Measurements from ENCODE around the gene NR3C2. TPM values are rescaled to one million over a fixed set of nuclear protein-coding genes. Genes with fewer than 3 reads are reported as not detected.

The NR3C2 gene
- total and polyA plus RNA-seq, 4 donors = 2.0 to 11.5 (median 3.2) TPM

DNA sequence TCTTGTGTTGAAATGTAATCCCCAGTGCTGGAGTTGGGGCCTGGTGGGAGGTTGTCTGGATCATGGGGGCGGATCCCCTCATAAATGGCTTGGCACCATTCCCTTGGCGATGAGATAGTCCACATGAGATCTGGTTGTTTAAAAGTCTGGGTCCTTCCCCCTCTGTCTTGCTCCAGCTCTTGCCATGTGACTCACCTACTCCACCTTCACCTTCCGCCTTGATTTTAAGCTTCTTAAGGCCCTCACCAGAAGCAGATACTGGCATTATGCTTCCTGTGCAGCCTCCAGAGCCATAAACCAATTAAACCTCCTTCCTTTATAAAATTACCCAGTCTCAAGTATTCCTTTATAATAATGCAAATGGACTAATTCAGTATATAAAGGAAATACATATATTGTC lies 111.5 kb downstream of the NR3C2 start:
- Histone ChIP-seq H3K36me3 (ENCODE audit: control insufficient read depth in 4 of 4, insufficient read depth in 3 of 4, low read depth in 1 of 4, low read length in 3 of 4) (no peaks in the 10 kb centered on the region), H3K9me3 (ENCODE audit: control insufficient read depth in 4 of 4, low read length in 3 of 4) (no peaks in the 10 kb centered on the region), H3K9ac (ENCODE audit: low read depth in 1 of 2, low read length in 2 of 2) (no peak overlapping the region), H3K27ac (ENCODE audit: low read depth in 1 of 2, low read length in 2 of 2) (no peak overlapping the region), H3K4me3 (ENCODE audit: low read depth in 1 of 3, low read length in 3 of 3) (no peak overlapping the region), H3K27me3 (ENCODE audit: control insufficient read depth in 4 of 4, insufficient read depth in 4 of 4, low read length in 3 of 4) (no peaks in the 10 kb centered on the region), H3K4me1 (ENCODE audit: control insufficient read depth in 4 of 4, insufficient read depth in 4 of 4, low read length in 3 of 4) (no peaks in the 10 kb centered on the region)
- TF ChIP-seq, protein P1, sequence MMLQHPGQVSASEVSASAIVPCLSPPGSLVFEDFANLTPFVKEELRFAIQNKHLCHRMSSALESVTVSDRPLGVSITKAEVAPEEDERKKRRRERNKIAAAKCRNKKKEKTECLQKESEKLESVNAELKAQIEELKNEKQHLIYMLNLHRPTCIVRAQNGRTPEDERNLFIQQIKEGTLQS (IDR thresholded peaks at IDR 0.05) = no peak
- TF ChIP-seq CTCF (IDR thresholded peaks at IDR 0.05; ENCODE audit: low read depth, low read length, missing input control) (no peak), EGR1 (IDR thresholded peaks at IDR 0.05; ENCODE audit: low read depth in 2 of 2) (no peak), YY1 (IDR thresholded peaks at IDR 0.05) (no peak), ZBTB33 (IDR thresholded peaks at IDR 0.05) (no peak), FOXA2 (IDR thresholded peaks at IDR 0.05) (no peak), NR2F2 (IDR thresholded peaks at IDR 0.05) (no peak), HNF4G (IDR thresholded peaks at IDR 0.05) (no peak), RXRA (IDR thresholded peaks at IDR 0.05) (no peak), TAF1 (conservative IDR thresholded peaks at IDR 0.05) (no peak), JUND (IDR thresholded peaks at IDR 0.05) (no peak), GABPA (IDR thresholded peaks at IDR 0.05 in 1 of 2, conservative IDR thresholded peaks at IDR 0.05 in 1 of 2) (no peak), FOXA1 (IDR thresholded peaks at IDR 0.05) (no peak)
- TF ChIP-seq, protein P2, sequence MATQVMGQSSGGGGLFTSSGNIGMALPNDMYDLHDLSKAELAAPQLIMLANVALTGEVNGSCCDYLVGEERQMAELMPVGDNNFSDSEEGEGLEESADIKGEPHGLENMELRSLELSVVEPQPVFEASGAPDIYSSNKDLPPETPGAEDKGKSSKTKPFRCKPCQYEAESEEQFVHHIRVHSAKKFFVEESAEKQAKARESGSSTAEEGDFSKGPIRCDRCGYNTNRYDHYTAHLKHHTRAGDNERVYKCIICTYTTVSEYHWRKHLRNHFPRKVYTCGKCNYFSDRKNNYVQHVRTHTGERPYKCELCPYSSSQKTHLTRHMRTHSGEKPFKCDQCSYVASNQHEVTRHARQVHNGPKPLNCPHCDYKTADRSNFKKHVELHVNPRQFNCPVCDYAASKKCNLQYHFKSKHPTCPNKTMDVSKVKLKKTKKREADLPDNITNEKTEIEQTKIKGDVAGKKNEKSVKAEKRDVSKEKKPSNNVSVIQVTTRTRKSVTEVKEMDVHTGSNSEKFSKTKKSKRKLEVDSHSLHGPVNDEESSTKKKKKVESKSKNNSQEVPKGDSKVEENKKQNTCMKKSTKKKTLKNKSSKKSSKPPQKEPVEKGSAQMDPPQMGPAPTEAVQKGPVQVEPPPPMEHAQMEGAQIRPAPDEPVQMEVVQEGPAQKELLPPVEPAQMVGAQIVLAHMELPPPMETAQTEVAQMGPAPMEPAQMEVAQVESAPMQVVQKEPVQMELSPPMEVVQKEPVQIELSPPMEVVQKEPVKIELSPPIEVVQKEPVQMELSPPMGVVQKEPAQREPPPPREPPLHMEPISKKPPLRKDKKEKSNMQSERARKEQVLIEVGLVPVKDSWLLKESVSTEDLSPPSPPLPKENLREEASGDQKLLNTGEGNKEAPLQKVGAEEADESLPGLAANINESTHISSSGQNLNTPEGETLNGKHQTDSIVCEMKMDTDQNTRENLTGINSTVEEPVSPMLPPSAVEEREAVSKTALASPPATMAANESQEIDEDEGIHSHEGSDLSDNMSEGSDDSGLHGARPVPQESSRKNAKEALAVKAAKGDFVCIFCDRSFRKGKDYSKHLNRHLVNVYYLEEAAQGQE (IDR thresholded peaks at IDR 0.05) = no peak
- TF ChIP-seq, protein P3, sequence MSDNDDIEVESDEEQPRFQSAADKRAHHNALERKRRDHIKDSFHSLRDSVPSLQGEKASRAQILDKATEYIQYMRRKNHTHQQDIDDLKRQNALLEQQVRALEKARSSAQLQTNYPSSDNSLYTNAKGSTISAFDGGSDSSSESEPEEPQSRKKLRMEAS (IDR thresholded peaks at IDR 0.05) = no peak
- no peak for DNase-seq (ENCODE audit: low spot score)
- 92% methylated on average over 3 of the region's 3 CpGs for WGBS

- H3K27ac ChIP-seq (ENCODE audit: low read depth in 1 of 2, low read length in 2 of 2) = no peak overlapping the region
- 91% methylated on average over 5 of the region's 5 CpGs for WGBS
- H3K9me3 ChIP-seq (ENCODE audit: control insufficient read depth in 4 of 4, low read length in 3 of 4) = no peaks in the 10 kb centered on the region
- no peak overlapping the region for H3K9ac ChIP-seq (ENCODE audit: low read depth in 1 of 2, low read length in 2 of 2)
- H3K4me1 ChIP-seq (ENCODE audit: control insufficient read depth in 4 of 4, insufficient read depth in 4 of 4, low read length in 3 of 4) = no peaks in the 10 kb centered on the region
- H3K27me3 ChIP-seq (ENCODE audit: control insufficient read depth in 4 of 4, insufficient read depth in 4 of 4, low read length in 3 of 4) = no peaks in the 10 kb centered on the region
- no peak overlapping the region for H3K4me3 ChIP-seq (ENCODE audit: low read depth in 1 of 3, low read length in 3 of 3)
- DNase-seq (ENCODE audit: low spot score) = no peak
- no peaks in the 10 kb centered on the region for H3K36me3 ChIP-seq (ENCODE audit: control insufficient read depth in 4 of 4, insufficient read depth in 3 of 4, low read depth in 1 of 4, low read length in 3 of 4)
- TF ChIP-seq RXRA (IDR thresholded peaks at IDR 0.05) = no peak
- TF ChIP-seq FOXA1 (IDR thresholded peaks at IDR 0.05) = no peak
- no peak for TF ChIP-seq SP1 (IDR thresholded peaks at IDR 0.05)
- TF ChIP-seq JUND (IDR thresholded peaks at IDR 0.05) = no peak
- no peak for TF ChIP-seq TAF1 (conservative IDR thresholded peaks at IDR 0.05)
- no peak for TF ChIP-seq FOXA2 (IDR thresholded peaks at IDR 0.05)
- TF ChIP-seq CTCF (IDR thresholded peaks at IDR 0.05; ENCODE audit: low read depth, low read length, missing input control) = no peak
- TF ChIP-seq, protein P2 (IDR thresholded peaks at IDR 0.05) = no peak
- TF ChIP-seq RAD21 (IDR thresholded peaks at IDR 0.05) = no peak
- TF ChIP-seq, protein P3 (IDR thresholded peaks at IDR 0.05) = no peak
- TF ChIP-seq YY1 (IDR thresholded peaks at IDR 0.05) = no peak
- TF ChIP-seq, protein P1 (IDR thresholded peaks at IDR 0.05) = no peak
- no peak for TF ChIP-seq NR2F2 (IDR thresholded peaks at IDR 0.05)
These were observed 112.1 kb downstream of the NR3C2 start for GRCh38 chr4:148330161-148330560.
